Left kidney (tissue), 2 donors: Measurements from ENCODE around the gene TIMM44. TPM values are rescaled to one million over a fixed set of nuclear protein-coding genes. Genes with fewer than 3 reads are reported as not detected.

Experiments used
- DNase-seq: peaks from one replicate; pipeline ENCODE4 v3.0.0-alpha.2; 2013
- polyA plus RNA-seq: library from polyadenylated mRNA; unstranded; fragments of 120-200 nt; gene quantifications from one replicate; pipeline ENCODE4 v1.2.1, GENCODE V29; 2013; ENCODE audit not compliant: insufficient read length

Gene TIMM44
- polyA plus RNA-seq, 1 donor, result 46.7 TPM

DNA sequence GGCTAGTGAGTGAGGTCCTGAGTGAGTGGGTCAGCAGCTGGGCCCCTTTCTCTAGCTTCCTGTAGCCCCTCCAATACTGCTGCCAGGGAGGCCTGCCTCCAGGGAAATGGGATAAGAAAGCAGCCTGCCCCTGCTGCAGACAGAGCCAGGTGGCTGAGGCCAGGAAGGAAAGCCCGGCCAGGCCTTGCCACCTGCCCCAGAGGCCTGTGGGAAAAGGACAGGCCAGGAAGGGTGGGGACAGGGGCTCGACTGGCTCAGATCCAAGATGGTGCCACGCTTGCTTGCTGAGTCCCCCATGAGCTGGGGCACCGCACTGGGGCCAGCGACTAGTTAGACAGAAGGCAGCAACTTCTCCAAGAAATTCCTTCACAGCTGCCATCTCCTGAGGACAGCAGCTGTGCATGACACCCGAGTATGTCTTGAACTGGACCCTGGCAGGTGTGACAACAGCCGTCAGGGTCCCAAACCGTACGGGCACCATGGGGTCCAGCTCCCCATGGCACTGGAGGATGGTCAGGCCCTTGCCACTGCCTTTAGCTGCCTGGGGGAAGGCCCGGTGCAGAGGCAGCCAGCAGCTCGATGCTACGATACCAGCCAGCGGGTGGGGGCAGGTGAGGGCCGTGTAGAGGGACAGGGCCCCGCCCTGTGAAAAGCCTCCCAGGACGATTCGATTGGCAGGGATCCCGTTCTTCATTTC lies 64.2 kb downstream of the TIMM44 start:
- DNase-seq, result no peak

DNA sequence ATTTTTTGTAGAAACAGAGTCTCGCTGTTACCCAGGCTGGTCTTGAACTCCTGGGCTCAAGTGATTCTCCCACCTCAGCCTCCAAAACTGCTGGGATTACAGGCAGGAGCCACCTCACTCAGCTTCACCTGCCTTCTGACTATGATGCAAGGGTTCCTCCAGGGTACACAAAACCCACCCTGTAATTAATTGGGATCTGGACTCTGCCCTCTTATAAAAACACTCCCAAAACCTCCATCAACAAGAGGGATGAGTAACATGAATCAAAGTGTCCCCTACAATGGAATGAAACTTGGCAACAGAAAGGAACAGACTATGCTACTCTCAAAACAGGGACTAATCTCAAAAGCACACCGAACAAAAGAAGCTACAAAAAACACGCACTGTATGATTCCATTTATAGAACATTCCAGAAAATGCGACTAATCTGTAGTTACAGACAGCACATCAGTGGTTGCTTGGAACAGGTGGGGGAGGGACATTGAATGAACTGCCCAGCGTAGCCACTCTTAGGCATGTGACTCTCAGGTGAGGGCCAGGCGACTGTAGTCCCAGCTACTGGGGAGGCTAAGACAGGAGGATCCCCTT lies 66.1 kb downstream of the TIMM44 start:
- no peak for DNase-seq

Other genes starting within 250 kb of the TIMM44 start
- not detected for gene FCER2, start 241.5 kb downstream of the TIMM44 start, polyA plus RNA-seq
- not detected for gene CLEC4G, start 211.6 kb downstream of the TIMM44 start, polyA plus RNA-seq
- 1.4 TPM for gene CD209, start 196.1 kb downstream of the TIMM44 start, polyA plus RNA-seq
- 1.8 TPM for gene CLEC4M, start 180.4 kb downstream of the TIMM44 start, polyA plus RNA-seq
- gene EVI5L, start 113.4 kb downstream of the TIMM44 start, polyA plus RNA-seq, result 16.5 TPM
- gene PRR36, start 69.3 kb downstream of the TIMM44 start, polyA plus RNA-seq, result 5.9 TPM
- gene LRRC8E, start 55.2 kb downstream of the TIMM44 start, polyA plus RNA-seq, result 2.0 TPM
- gene MAP2K7, start 39.8 kb downstream of the TIMM44 start, polyA plus RNA-seq, result 26.9 TPM
- 0.42 TPM for gene TGFBR3L, start 28.8 kb downstream of the TIMM44 start, polyA plus RNA-seq
- 12.6 TPM for gene SNAPC2, start 23.3 kb downstream of the TIMM44 start, polyA plus RNA-seq
- gene CTXN1, start 17.5 kb downstream of the TIMM44 start, polyA plus RNA-seq, result 12.6 TPM
- gene ELAVL1, start 62.0 kb upstream of the TIMM44 start, polyA plus RNA-seq, result 85.3 TPM
- gene CCL25, start 109.1 kb upstream of the TIMM44 start, polyA plus RNA-seq, result 0.15 TPM
- 59.0 TPM for gene FBN3, start 205.9 kb upstream of the TIMM44 start, polyA plus RNA-seq